ENCODE measurements around the gene PRKN. TPM values are rescaled to one million over a fixed set of nuclear protein-coding genes. Genes with fewer than 3 reads are reported as not detected.

The PRKN gene
- total and polyA plus RNA-seq, 2 donors (not counting 1 experiment from before 2014, with no cell fraction given) = 0.43 to 4.6 TPM

- H2AFZ ChIP-seq (ENCODE audit: low read length) = no peak overlapping the region
- no peaks in the 10 kb centered on the region for H3K4me1 ChIP-seq (ENCODE audit: control insufficient read depth, extremely low read depth, insufficient read depth, low read length)
- peak in 1 of 2 donors; percentile 42 for DNase-seq (ENCODE audit: low read depth in 2 of 2)
Measured at GRCh38 chr6:161459008-161459615, 1268.5 kb downstream of the PRKN start.

DNA sequence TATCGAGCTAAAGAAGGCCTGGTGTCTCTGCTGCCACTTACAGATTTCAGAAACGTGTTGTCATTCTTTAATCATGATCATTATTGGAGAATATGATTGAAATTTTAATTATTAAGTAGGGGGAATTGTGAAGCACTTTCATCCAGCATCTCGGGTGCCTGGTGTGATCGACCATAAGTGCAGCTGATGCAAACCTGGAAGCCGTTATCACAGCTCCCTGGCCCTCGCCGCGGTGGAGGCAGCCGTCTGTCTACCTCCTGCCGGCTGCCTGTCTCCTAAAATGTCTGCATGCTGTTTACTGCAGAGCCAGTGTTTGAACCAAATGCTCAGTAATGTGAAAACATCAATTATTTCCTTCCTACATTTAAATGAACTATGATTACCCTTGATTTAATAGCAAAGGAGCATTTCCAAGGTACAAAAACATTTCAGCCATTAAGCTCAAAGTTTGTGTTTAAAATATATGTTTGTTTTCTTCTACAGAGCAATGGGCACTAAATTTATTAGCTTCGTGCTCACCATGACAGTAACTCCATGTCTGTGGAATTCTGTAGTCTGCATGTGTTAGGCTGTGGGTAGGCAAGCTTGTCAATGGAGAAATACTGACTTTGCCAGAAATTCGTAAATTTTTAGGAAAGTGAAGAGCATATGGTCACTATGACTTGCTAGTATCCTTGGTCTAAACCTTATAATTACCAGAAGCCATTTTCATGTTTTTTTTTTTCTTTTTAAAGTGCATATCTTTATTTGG lies 1269.2 kb downstream of the PRKN start:
- H3K27ac ChIP-seq (ENCODE audit: insufficient read depth, low read length) = no peak overlapping the region
- H3K79me2 ChIP-seq (ENCODE audit: control insufficient read depth, insufficient read depth, low read length) = no peaks in the 10 kb centered on the region
- DNase-seq (ENCODE audit: low read depth in 2 of 2) = no peak
- H3K4me2 ChIP-seq (ENCODE audit: extremely low read depth, insufficient read depth, low read length) = no peak overlapping the region
- no peak for TF ChIP-seq EZH2 (IDR thresholded peaks at IDR 0.05; ENCODE audit: low read length, missing control alignments)
- TF ChIP-seq, protein P1, sequence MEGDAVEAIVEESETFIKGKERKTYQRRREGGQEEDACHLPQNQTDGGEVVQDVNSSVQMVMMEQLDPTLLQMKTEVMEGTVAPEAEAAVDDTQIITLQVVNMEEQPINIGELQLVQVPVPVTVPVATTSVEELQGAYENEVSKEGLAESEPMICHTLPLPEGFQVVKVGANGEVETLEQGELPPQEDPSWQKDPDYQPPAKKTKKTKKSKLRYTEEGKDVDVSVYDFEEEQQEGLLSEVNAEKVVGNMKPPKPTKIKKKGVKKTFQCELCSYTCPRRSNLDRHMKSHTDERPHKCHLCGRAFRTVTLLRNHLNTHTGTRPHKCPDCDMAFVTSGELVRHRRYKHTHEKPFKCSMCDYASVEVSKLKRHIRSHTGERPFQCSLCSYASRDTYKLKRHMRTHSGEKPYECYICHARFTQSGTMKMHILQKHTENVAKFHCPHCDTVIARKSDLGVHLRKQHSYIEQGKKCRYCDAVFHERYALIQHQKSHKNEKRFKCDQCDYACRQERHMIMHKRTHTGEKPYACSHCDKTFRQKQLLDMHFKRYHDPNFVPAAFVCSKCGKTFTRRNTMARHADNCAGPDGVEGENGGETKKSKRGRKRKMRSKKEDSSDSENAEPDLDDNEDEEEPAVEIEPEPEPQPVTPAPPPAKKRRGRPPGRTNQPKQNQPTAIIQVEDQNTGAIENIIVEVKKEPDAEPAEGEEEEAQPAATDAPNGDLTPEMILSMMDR (conservative IDR thresholded peaks at IDR 0.05 in 1 of 2, IDR thresholded peaks at IDR 0.05 in 1 of 2; ENCODE audit: low read depth in 1 of 2, low read length in 2 of 2) = no peak
- no peaks in the 10 kb centered on the region for H3K27me3 ChIP-seq (ENCODE audit: control insufficient read depth, insufficient read depth, low read length)
- no peak overlapping the region for H3K4me3 ChIP-seq (replicated peaks in 1 of 4; ENCODE audit: control extremely low read depth in 1 of 4, insufficient read depth in 1 of 4, low read depth in 3 of 4, low read length in 4 of 4)
- no peaks in the 10 kb centered on the region for H3K36me3 ChIP-seq (ENCODE audit: control insufficient read depth, insufficient read depth, low read length)
- H3K9me3 ChIP-seq (ENCODE audit: control insufficient read depth, insufficient read depth, low read depth, low read length) = no peaks in the 10 kb centered on the region
- H4K20me1 ChIP-seq (ENCODE audit: control insufficient read depth, extremely low read depth, insufficient read depth, low read length) = no peaks in the 10 kb centered on the region
- no peak overlapping the region for H3K9ac ChIP-seq (ENCODE audit: insufficient read depth, low read length)
- H3K4me1 ChIP-seq (ENCODE audit: control insufficient read depth, extremely low read depth, insufficient read depth, low read length) = no peaks in the 10 kb centered on the region
- H2AFZ ChIP-seq (ENCODE audit: low read length) = no peak overlapping the region

More at GRCh38 chr6:161459008-161459615, 1268.5 kb downstream of the PRKN start:
- Histone ChIP-seq H3K4me2 (ENCODE audit: extremely low read depth, insufficient read depth, low read length) (no peak overlapping the region), H3K36me3 (ENCODE audit: control insufficient read depth, insufficient read depth, low read length) (no peaks in the 10 kb centered on the region), H3K4me3 (replicated peaks in 1 of 4; ENCODE audit: control extremely low read depth in 1 of 4, insufficient read depth in 1 of 4, low read depth in 3 of 4, low read length in 4 of 4) (no peak overlapping the region), H3K79me2 (ENCODE audit: control insufficient read depth, insufficient read depth, low read length) (no peaks in the 10 kb centered on the region), H3K9me3 (ENCODE audit: control insufficient read depth, insufficient read depth, low read depth, low read length) (no peaks in the 10 kb centered on the region), H4K20me1 (ENCODE audit: control insufficient read depth, extremely low read depth, insufficient read depth, low read length) (no peaks in the 10 kb centered on the region), H3K9ac (ENCODE audit: insufficient read depth, low read length) (no peak overlapping the region), H3K27ac (ENCODE audit: insufficient read depth, low read length) (no peak overlapping the region), H3K27me3 (ENCODE audit: control insufficient read depth, insufficient read depth, low read length) (no peaks in the 10 kb centered on the region)
- TF ChIP-seq, protein P1 (conservative IDR thresholded peaks at IDR 0.05 in 1 of 2, IDR thresholded peaks at IDR 0.05 in 1 of 2; ENCODE audit: low read depth in 1 of 2, low read length in 2 of 2) = no peak
- TF ChIP-seq EZH2 (IDR thresholded peaks at IDR 0.05; ENCODE audit: low read length, missing control alignments) = no peak

- H3K4me3 ChIP-seq (replicated peaks in 1 of 4; ENCODE audit: control extremely low read depth in 1 of 4, insufficient read depth in 1 of 4, low read depth in 3 of 4, low read length in 4 of 4) = no peak overlapping the region
- H4K20me1 ChIP-seq (ENCODE audit: control insufficient read depth, extremely low read depth, insufficient read depth, low read length) = no peaks in the 10 kb centered on the region
- no peaks in the 10 kb centered on the region for H3K36me3 ChIP-seq (ENCODE audit: control insufficient read depth, insufficient read depth, low read length)
- no peak overlapping the region for H3K4me2 ChIP-seq (ENCODE audit: extremely low read depth, insufficient read depth, low read length)
- H3K79me2 ChIP-seq (ENCODE audit: control insufficient read depth, insufficient read depth, low read length) = no peaks in the 10 kb centered on the region
- no peak overlapping the region for H2AFZ ChIP-seq (ENCODE audit: low read length)
- TF ChIP-seq, protein P1 (conservative IDR thresholded peaks at IDR 0.05 in 1 of 2, IDR thresholded peaks at IDR 0.05 in 1 of 2; ENCODE audit: low read depth in 1 of 2, low read length in 2 of 2) = no peak
- TF ChIP-seq EZH2 (IDR thresholded peaks at IDR 0.05; ENCODE audit: low read length, missing control alignments) = no peak
- H3K9me3 ChIP-seq (ENCODE audit: control insufficient read depth, insufficient read depth, low read depth, low read length) = no peaks in the 10 kb centered on the region
- no peaks in the 10 kb centered on the region for H3K4me1 ChIP-seq (ENCODE audit: control insufficient read depth, extremely low read depth, insufficient read depth, low read length)
- H3K9ac ChIP-seq (ENCODE audit: insufficient read depth, low read length) = no peak overlapping the region
- no peak for DNase-seq (ENCODE audit: low read depth in 2 of 2)
- no peaks in the 10 kb centered on the region for H3K27me3 ChIP-seq (ENCODE audit: control insufficient read depth, insufficient read depth, low read length)
- no peak overlapping the region for H3K27ac ChIP-seq (ENCODE audit: insufficient read depth, low read length)
Measured at GRCh38 chr6:161455848-161456247, 1271.7 kb downstream of the PRKN start.

Data from fibroblast of lung (primary cell).